Transverse colon (tissue), 4 donors: Measurements from ENCODE around the gene TTYH3. TPM values are rescaled to one million over a fixed set of nuclear protein-coding genes. Genes with fewer than 3 reads are reported as not detected.

Source experiments
- DNase-seq: peaks from one replicate; pipeline ENCODE4 v3.0.0-alpha.2; 2019
- H3K27ac ChIP-seq, 4 donors: fragments of 200-600 bp; sonication (generic); 2 replicates each; pipeline ENCODE4 v1.5.1; 2016 to 2018; ENCODE audit warnings: inconsistent platforms in 4 of 4
- H3K27me3 ChIP-seq: fragments of 200-600 bp; sonication (generic); 2 replicates; pipeline ENCODE4 v1.5.1; 2017; ENCODE audit warnings: inconsistent platforms
- H3K36me3 ChIP-seq, 4 donors: fragments of 200-600 bp; sonication (generic); 2 replicates each; pipeline ENCODE4 v1.5.1; 2017 to 2019; ENCODE audit warnings: inconsistent platforms in 4 of 4
- H3K4me1 ChIP-seq, 4 donors: fragments of 200-600 bp; sonication (generic); 2 replicates each; pipeline ENCODE4 v1.5.1; 2017 to 2020; ENCODE audit warnings: inconsistent platforms in 4 of 4
- H3K4me3 ChIP-seq, 4 donors: fragments of 200-600 bp; sonication (generic); 1 replicate in 1 of 4; 2 replicates in 3 of 4; pipeline versions ENCODE4 v1.5.1 to v1.6.1; 2017 to 2019; ENCODE audit warnings: inconsistent platforms in 4 of 4
- H3K9me3 ChIP-seq, 2 donors: fragments of 200-600 bp; sonication (generic); 2 replicates each; pipeline ENCODE4 v1.5.1; 2017 to 2019; ENCODE audit warnings: inconsistent platforms in 2 of 2
- CTCF ChIP-seq, 5 experiments: fragments of 200-600 bp in 3 of 5; fragments of 450-650 bp in 2 of 5; sonication (generic) in 3 of 5; IDR thresholded peaks; 1 replicate in 2 of 5; 2 replicates in 3 of 5; pipeline ENCODE4 v1.5.1; 2016 to 2017; ENCODE audit warnings: antibody characterized with exemption in 5 of 5, inconsistent platforms in 3 of 5, mild to moderate bottlenecking in 2 of 5, moderate library complexity in 1 of 5
- EP300 ChIP-seq: sonication (generic); formaldehyde crosslinking; IDR thresholded peaks from one replicate; pipeline ENCODE4 v1.6.1; 2017; ENCODE audit warnings: antibody characterized with exemption, low read depth
- POLR2A ChIP-seq: fragments of 450-650 bp; IDR thresholded peaks from one replicate; pipeline ENCODE4 v1.6.1; 2016; ENCODE audit warnings: antibody characterized with exemption, mild to moderate bottlenecking, moderate library complexity
- POLR2AphosphoS5 ChIP-seq, 3 donors: sonication (generic); formaldehyde crosslinking; IDR thresholded peaks; one replicate each; pipeline ENCODE4 v1.6.1; 2016; ENCODE audit warnings: antibody characterized with exemption in 3 of 3
- WGBS, 2 donors: methylation state at CpG; one replicate each; pipeline ENCODE4 v1.1.5; 2018; ENCODE audit warnings: low coverage in 1 of 2; 5-methylcytosine and 5-hydroxymethylcytosine counted together
- in situ Hi-C, 4 donors: fragments of 200-750 bp; cut with MboI; loops; one replicate each; pipeline versions ENCODE4 v1.15.0 to v1.15.1; 2017; ENCODE audit warnings: low sequenced_read_pairs in 3 of 4, low pct_ligation_motif_present in 1 of 4, low pct_unique_long_range_greater_than_20kb in 1 of 4
- intact Hi-C: fragments of 100-400 bp; cut with DNase I; formaldehyde crosslinking; loops from one replicate; pipeline ENCODE4 v1.15.1; 2023; ENCODE audit warnings: low total_unique reads
- total RNA-seq, 4 donors: library from RNA; depleted of rRNA; stranded (reverse); fragments of >200 nt; gene quantifications; one replicate each; pipeline ENCODE4 v1.1.0, GENCODE V29; 2016

The TTYH3 gene
- total RNA-seq, 4 donors from 2014 or later, result 11.2 to 43.6 (median 23.0) TPM

- DNase-seq, result no peak
Measured at GRCh38 chr7:2666155-2666554, 34.4 kb downstream of the TTYH3 start.

GRCh38 chr7:2666588-2667250 lies 34.9 kb downstream of the TTYH3 start:
- WGBS, 2 donors, result 40 to 60% methylated on average over 3 to 18 of the region's 18 CpGs
- Histone ChIP-seq H3K4me1 (peaks cover 0 to 28% (median 15%) of the 10 kb centered on the region in 4 donors), H3K36me3 (no peaks in the 10 kb centered on the region), H3K4me3 (no peak overlapping the region), H3K9me3 (no peaks in the 10 kb centered on the region), H3K27me3 (peaks cover 9% of the 10 kb centered on the region), H3K27ac (no peak overlapping the region)
- TF ChIP-seq EP300 (no peak), CTCF (IDR thresholded peaks at IDR 0.05) (no peak), POLR2A (no peak), POLR2AphosphoS5 (IDR thresholded peaks at IDR 0.05) (no peak)
- intact Hi-C loops, result no loop called here
- in situ Hi-C loops, result no loop called here
- no peak for DNase-seq

More at GRCh38 chr7:2666155-2666554, 34.4 kb downstream of the TTYH3 start:
- Histone ChIP-seq H3K4me3 (no peak overlapping the region), H3K27me3 (peaks cover 9% of the 10 kb centered on the region), H3K9me3 (no peaks in the 10 kb centered on the region), H3K27ac (no peak overlapping the region), H3K36me3 (no peaks in the 10 kb centered on the region), H3K4me1 (peaks cover 0 to 28% (median 14%) of the 10 kb centered on the region in 4 donors)
- WGBS, 2 donors, result 0 to 48% methylated on average over 1 to 6 of the region's 6 CpGs
- intact Hi-C loops, result no loop called here
- no peak for TF ChIP-seq EP300
- no peak for TF ChIP-seq POLR2A
- no peak for TF ChIP-seq CTCF (IDR thresholded peaks at IDR 0.05)
- no peak for TF ChIP-seq POLR2AphosphoS5 (IDR thresholded peaks at IDR 0.05)
- in situ Hi-C loops, result no loop called here

- TF ChIP-seq POLR2AphosphoS5 (IDR thresholded peaks at IDR 0.05) (no peak), EP300 (no peak), POLR2A (no peak)
- Histone ChIP-seq H3K4me3 (no peak overlapping the region), H3K4me1 (peaks cover 0 to 26% (median 15%) of the 10 kb centered on the region in 4 donors), H3K27me3 (peaks cover 9% of the 10 kb centered on the region), H3K27ac (no peak overlapping the region), H3K9me3 (no peaks in the 10 kb centered on the region), H3K36me3 (no peaks in the 10 kb centered on the region)
- DNase-seq, result no peak
- in situ Hi-C loops (no loop called here), intact Hi-C loops (no loop called here)
- 40 to 60% methylated on average over 1 to 7 of the region's 7 CpGs for WGBS, 2 donors
Measured at GRCh38 chr7:2667843-2668242, 36.1 kb downstream of the TTYH3 start.

GRCh38 chr7:2668401-2668800 lies 36.6 kb downstream of the TTYH3 start:
- intact Hi-C loops, result no loop called here
- WGBS, 2 donors, result 74 to 79% methylated on average over 6 of the region's 6 CpGs
- no peaks in the 10 kb centered on the region for H3K9me3 ChIP-seq
- H3K27ac ChIP-seq, result no peak overlapping the region
- H3K4me3 ChIP-seq, result no peak overlapping the region
- H3K4me1 ChIP-seq, result peaks cover 0 to 21% (median 13%) of the 10 kb centered on the region in 4 donors
- no peak for DNase-seq
- in situ Hi-C loops, result no loop called here
- TF ChIP-seq POLR2A (no peak), EP300 (no peak), CTCF (IDR thresholded peaks at IDR 0.05) (no peak), POLR2AphosphoS5 (IDR thresholded peaks at IDR 0.05) (no peak)
- H3K36me3 ChIP-seq, result no peaks in the 10 kb centered on the region
- H3K27me3 ChIP-seq, result peaks cover 9% of the 10 kb centered on the region
